ENCODE data around the gene APBA3. TPM values are rescaled to one million over a fixed set of nuclear protein-coding genes. Genes with fewer than 3 reads are reported as not detected.
A peak's percentile ranks its signal among the peaks of the same experiment; 100 is the strongest.
"Not testable (repeated sequence)": the region's sequence is repeated elsewhere in the genome, so short reads cannot be mapped to it uniquely, and the experiment has no call there.

APBA3 gene
- total RNA-seq, 1 donor from 2014 or later = 12.7 TPM

DNA sequence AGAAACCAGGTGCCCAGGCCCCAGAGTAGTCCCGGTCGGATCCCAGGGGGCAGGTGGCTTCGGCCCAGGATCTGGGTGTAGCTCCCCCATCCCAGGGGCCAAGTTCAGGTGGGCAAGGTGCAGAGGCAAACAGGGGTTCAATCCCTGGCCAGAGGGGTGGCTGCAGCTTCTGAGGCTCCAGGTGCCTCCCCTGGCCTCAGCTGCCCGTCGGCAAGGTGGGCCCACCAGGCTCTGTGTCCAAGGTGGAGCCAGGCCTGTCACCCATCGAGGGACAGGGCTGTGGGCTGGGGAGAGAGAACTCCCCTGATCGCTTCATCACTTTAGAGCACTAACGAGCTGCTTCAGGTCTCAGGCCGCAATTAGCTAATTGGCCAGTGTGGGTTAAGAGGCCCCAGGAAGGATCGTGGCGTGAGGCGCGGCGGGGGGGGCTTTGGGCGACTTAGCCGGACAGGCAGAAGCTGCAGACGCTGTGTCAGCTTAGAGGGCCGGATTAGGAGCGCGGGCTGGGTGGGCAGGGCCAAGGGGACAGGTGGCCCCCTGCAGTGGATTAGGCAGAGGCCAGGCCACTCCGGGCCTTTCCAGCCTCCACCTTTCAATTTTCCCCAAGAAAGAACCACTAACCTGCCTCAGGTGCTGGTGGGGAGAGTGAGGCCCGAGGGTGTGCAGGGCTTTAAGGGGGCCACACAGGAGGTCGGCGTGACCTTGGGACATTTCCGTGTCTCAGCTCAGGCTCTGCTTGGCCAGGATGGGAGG lies 13.3 kb upstream of the APBA3 start:
- intact Hi-C loops (cut with DNase I) = no loop called here
- DNase-seq (ENCODE audit: missing footprints) (no peak), ATAC-seq (no peak)

DNA sequence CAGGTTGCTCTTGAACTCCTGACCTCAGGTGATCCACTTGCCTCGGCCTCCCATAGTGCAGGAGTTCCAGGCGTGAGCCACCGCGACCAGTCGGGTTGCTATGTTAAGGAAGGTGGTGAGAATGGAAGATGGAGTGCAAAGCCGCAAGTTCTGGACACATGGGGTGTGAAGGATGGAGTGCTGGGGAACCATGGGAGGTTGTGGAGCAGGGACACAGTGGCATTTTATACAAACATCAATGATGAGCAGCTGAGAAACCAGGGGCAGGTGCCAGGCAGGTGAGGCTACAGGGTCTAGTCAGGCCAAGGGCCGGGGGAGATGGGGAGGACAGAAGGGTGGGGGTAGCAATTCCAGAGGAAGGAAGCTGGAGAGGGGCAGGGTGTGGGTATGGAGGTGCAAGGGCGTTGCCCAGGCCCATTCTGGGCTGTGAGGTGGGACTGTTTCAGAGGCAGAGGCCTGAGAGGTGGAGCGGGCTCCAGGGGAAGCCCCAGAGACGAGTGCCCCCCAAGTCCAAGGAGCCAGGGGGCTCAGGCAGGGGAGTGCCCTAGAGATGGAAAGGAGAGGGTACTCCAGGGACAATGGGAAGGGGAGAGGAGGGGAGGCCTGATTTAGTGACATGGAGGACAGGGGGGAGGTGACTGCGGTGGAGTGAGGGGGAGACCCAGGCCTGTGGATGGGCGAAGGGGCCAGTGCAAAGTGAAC lies 12.5 kb upstream of the APBA3 start:
- no peak for DNase-seq (ENCODE audit: missing footprints)
- no peak for ATAC-seq
- intact Hi-C loops (cut with DNase I) = no loop called here

DNA sequence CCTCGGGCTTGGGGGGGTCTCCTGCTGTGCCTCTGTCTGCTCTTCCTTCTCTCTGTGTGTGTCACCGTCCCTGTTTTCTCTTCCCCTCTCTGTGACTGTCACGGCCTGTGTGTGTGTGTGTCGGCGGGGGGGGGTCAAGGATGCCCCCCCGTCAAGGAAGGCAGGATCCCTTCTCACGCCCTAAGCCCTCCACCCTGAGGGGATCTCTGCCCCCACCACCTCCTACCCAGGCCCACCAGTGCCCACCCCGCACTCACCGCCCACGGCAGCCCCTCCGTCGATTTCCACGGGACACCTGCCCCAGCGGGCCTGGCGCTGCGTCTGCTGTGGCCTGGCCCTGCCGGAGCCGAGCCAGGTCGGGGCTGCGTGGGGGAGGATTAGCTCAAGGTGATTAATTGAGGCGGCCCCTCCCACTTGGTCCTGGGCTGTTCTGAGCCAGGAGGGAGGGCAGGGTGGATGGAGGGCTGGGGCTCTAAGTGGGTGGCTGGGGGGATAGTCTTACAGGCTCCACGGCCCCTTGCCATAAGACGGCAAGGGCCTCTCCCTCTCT lies 10.5 kb upstream of the APBA3 start, which contains the start of gene RAX2:
Gene RAX2 (minus strand): TSS at position 323 of the 550 bp plus-strand sequence. CDS start 486 bp downstream, outside the sequence.
- intact Hi-C loops (cut with DNase I) = no loop called here
- no peak for ATAC-seq
- DNase-seq (ENCODE audit: missing footprints) = no peak

DNA sequence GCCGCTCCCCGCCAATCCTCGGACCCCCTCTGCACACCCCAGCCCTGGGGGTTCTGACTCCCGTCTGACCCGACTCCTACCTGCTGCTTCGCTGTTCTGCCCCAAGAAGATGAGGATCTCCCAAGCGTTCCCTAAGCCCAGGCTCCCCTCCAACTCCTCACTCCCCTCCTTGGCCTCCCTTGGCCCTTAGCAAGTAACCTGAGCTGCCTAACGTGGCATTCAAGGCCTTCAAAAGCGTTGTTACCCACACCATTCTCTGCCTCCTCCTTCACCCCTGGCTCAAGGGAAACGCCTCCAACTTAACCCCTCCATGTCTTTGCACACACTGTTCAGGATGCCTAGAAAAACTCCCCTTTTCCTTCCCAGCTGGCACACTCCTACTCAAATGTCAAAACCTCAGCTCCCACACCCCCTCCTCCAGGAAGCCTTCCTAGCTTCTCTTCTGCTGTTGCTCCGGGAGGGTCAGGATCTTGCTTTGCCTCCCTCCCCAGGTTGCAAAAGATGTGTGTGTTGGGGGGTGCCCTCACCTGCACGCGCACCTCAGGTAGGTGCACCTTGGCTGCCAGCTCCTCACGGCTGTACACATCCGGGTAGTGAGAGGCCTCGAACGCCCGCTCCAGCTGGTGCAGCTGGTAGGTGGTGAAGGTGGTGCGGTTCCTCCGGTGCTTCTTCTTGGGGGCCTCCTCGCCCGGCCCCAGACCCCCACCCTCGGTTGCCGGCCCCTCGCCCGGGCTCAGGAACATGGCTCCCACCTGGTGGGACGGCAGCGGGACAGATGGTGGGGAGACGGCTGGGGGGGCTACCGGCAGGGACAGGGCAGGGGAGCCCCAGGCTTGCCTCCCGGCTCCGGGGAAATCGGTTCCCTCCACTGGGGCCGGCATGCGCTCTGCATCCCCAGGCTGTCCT lies 9.8 kb upstream of the APBA3 start:
- DNase-seq (ENCODE audit: missing footprints) (no peak), ATAC-seq (no peak)
- intact Hi-C loops (cut with DNase I) = no loop called here

DNA sequence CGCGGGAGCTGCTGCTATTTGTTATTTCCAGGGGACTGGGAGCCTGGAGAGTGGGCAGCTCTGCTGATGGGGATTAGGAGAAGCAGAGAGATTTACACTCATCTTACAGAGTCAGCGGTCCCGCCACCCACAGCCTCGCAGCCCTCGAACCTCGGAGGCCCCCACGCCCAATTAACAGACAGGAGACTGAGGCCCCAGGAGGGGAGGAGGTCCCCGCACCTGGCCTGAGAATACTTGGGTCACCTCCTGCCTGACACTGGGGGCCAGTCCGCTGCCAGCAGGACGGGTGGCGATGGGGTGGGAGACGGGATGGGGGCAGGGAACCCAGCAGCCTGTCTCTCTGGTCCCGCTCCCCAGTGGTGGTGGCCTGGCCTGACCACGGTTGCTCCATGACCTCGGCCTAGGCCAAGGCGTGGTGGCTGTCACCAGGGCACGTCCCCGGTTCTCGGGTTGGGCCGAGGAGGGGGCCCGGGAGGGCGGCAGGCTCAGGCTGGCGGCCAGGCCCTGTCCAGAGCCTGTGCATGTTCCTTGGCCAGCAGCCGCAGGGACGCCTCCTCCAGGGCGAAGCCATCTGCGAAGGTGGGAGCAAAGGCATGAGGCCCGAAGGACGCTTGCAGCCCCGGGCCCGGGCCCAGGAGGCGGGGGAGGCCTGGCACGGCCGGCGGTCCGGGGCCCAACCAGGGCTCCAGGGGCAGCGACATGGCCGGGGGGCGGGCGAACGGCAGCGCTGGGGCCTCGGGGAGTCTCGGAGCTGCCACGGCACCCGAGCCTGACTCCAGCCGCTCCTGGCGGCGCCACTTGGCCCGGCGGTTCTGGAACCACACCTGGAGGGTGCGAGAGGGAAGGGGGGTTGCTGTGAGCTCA lies 8.9 kb upstream of the APBA3 start:
- intact Hi-C loops (cut with DNase I) = no loop called here
- no peak for ATAC-seq
- DNase-seq (ENCODE audit: missing footprints) = no peak

DNA sequence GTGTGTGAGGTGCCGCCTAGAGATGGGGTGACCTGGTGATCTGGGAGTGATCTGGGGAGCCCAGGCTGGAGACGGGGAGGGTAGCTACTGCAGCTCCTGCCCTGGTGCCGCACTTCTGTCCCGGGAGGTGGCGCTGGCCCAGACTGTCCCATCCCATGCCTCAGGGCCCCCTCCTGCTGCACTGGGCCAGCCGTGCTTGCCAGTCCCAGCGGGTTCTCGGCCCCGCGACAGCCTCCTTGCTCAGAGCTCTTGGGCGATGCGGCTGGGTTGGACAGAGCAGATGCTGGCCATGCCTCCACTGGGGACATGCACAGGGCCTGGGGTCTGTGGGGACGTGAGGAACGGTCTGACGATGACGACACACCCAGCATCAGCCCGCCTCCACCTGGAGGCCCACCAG lies 8.0 kb upstream of the APBA3 start:
- DNase-seq (ENCODE audit: missing footprints) (no peak), ATAC-seq (no peak)
- intact Hi-C loops (cut with DNase I) = loop anchor here (10.0 kb wide), 1 partner anchor 195 kb away; no protein-coding TSS in a partner anchor

DNA sequence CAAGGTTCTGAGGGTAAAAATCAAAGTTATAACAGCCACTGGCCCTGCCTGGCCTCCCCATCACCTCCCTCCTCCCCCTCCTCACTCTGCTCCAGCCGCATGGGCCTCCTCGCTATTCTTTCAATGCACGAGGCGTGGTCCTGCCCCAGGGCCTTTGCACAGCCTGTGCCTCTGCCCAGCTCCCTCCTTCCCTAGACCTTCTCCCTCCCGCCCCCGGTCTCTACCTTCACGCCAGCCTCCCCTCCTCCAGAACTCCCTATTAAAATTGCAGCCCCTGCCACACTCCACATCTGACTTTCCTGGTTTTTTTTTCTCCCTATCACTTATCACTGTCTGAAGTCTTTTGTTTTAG lies 7.2 kb upstream of the APBA3 start:
- ATAC-seq (no peak), DNase-seq (ENCODE audit: missing footprints) (no peak)
- intact Hi-C loops (cut with DNase I) = loop anchor here (10.0 kb wide), 1 partner anchor 196 kb away; no protein-coding TSS in a partner anchor

DNA sequence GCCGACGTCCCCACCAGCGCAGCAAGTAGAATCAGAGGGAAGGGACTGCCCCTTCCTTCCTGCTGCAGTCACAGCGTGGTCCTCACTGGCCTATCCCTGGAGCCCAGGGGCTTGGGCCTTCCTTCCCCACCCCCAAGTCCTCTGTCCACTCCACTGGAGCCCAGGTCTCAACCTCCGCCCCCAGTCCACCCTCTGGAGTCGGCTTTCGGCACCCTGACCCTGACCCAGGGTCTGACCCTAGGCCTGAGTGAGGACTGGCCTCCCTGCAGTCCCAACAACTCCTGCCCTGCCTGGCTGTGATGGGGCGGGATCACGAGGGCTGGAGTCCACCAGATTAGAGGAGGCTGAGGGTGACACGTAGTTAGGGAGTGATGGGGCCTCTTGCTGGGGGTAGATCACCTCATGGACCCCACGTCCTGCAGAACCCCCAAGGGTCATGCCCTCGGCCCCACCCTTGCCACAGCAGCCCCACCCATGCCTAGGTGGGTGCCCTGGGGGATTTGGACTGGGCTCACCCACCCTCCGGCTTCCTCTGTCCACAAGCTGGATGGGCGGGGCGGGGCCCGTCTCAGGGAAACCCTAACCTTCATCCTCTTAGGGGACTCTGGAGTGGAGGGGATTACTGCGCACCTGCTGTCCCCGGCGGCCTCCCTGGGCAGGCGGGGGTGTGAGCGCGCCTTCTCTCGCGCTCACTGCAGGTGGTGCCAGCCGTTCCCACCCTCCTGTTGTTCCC lies 6.7 kb upstream of the APBA3 start:
- ATAC-seq (no peak), DNase-seq (ENCODE audit: missing footprints) (peak; percentile 53)
- intact Hi-C loops (cut with DNase I) = loop anchor here (10.0 kb wide), 1 partner anchor 197 kb away; no protein-coding TSS in a partner anchor

DNA sequence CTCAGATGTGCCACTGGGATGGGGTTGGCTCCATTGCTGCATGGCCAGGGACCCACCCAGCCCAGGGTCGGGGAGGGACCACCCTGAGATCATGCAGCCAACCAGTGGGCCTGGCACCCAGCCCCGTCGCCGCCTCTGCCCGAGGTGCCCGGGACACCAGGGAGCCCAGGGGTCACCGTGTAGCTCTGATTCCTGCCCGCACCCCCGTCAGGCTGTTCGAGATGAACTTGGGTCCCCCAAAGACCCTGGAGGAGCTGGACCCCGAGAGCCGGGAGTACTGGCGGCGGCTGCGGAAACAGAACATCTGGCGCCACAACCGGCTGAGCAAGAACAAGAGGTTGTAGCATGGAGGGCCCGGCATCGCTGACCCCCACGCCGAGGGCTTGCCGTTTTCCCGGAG lies 5.6 kb upstream of the APBA3 start:
- DNase-seq (ENCODE audit: missing footprints) (peak; percentile 60), ATAC-seq (no peak)
- intact Hi-C loops (cut with DNase I) = loop anchor here (10.0 kb wide), 1 partner anchor 198 kb away; no protein-coding TSS in a partner anchor

DNA sequence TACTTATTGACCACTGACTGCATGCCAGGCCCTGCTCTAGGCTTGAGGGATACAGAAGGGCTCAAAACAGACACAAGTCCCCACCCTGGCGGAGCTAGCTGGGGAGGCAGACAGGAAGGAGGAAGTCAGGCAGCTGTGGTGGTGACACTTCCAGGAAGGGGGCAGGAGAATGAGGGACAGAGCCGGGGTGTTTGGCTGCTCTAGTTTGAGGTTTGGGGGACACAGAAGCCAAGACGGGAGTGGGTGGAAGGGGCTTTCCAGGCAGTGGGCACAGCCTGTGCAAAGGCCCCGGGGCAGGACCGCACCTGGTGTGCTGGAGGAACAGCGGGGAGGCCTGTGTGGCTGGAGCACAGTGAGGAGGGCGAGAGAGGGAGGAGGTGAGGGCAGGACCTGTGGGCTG lies 5.0 kb upstream of the APBA3 start:
- ATAC-seq (no peak), DNase-seq (ENCODE audit: missing footprints) (peak; percentile 22)
- intact Hi-C loops (cut with DNase I) = loop anchor here (10.0 kb wide), 1 partner anchor 198 kb away; no protein-coding TSS in a partner anchor

DNA sequence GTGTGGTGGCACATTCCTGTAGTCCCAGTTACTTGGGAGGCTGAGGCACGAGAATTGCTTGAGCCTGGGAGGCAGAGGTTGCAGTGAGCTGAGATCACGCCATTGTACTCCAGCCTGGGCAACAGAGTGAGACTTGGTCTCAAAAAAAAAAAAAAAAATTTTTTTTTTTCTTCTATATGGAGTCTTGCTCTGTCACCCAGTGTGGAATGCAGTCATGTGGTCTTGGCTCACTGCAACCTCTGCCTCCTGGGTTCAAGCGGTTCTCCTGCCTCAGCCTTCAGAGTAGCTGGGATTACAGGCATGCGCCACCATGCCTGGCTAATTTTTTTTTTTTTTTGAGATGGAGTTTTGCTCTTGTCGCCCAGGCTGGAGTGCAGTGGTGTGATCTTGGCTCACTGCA lies 4.3 kb upstream of the APBA3 start:
- ATAC-seq; DNase-seq (ENCODE audit: missing footprints): not testable (repeated sequence)
- intact Hi-C loops (cut with DNase I) = loop anchor here (10.0 kb wide), 1 partner anchor 199 kb away; no protein-coding TSS in a partner anchor

DNA sequence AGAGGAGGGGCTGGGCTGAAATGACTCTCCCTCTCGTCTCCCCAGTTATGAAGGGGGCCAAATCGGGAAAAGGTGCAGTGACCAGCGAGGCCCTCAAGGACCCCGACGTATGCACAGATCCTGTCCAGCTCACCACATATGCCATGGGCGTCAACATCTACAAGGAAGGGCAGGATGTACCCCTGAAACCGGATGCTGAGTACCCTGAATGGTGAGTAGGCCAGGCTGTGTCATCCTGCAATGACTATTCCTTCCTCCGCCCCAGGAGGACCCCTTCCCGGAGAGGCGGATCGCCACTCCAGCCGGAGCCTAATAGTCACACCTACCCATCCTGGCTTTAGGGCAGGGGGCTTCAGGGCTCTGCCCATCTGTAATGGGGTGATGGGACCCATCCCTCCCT lies 3.6 kb upstream of the APBA3 start:
- ATAC-seq = no peak
- intact Hi-C loops (cut with DNase I) = loop anchor here (10.0 kb wide), 1 partner anchor 200 kb away; no protein-coding TSS in a partner anchor
- no peak for DNase-seq (ENCODE audit: missing footprints)

DNA sequence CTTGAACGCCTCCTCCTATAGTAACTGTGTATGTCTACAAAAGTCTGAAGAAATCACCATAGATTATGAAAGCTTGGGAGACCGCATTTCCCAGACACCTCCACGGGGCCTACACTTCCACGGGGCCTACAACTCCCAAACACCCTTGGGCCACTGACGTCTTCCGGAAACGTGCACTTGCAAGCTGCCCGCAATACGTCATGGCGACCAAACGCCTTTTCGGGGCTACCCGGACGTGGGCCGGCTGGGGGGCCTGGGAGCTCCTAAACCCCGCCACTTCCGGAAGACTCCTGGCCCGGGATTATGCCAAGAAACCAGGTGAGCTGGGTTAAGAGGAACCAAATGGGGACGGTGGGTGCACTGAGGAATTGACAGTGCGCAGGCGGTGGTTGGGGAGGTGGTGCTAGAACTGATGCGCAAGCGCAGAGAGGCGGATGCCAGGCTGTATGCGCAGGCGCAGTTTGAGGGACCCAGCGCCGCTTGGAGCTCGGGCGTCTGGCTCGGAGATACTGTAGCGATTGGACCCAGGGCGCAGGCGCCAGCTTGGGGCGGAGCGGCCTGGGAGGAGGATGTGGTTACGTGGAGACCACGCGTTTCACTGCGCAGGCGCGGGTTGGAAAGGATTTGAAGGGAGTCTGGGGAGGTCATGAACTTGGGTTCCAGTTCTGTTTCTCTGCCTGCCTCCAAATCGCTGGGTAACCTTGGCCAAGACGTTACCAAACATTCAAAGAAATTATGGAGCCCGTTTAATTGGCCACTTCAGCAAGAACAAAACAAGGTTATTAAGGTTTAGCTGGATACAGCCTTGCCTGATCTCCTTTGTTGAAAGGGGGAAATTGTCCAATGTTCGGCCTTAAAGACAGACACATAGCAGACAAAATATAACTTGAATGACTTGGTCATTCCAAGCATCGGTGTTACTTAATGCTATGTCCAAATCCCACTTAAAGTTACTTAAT lies 1.3 kb upstream of the APBA3 start, which contains the start of gene MRPL54:
Gene MRPL54 (plus strand): TSS at position 182 of the 959 bp plus-strand sequence. CDS start 19 bp downstream, at position 201.
- ATAC-seq (peak; percentile 97), DNase-seq (ENCODE audit: missing footprints) (peak; percentile 100)
- intact Hi-C loops (cut with DNase I) = loop anchor here (5.0 to 10.0 kb wide), 3 partner anchors 60 to 225 kb away; partner anchors contain the start of gene EEF2

DNA sequence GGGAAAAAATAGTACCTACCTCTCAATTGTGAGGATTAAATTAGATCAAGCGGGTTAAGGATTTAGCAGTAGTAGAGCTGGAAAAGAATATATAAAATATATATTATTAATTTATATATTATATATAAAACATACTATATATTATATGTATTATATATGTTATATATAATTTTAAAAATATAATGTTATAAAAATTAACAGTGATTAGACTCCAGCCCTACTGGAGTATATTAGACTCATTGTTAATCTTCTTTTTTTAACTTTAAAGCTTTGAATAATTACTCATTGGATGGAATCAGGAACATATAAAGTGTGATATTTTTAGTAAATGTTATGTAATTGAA lies 610 bp upstream of the APBA3 start:
- DNase-seq (ENCODE audit: missing footprints) (no peak), ATAC-seq (no peak)
- intact Hi-C loops (cut with DNase I) = loop anchor here (5.0 to 10.0 kb wide), 3 partner anchors 60 to 225 kb away; partner anchors contain the start of gene EEF2

DNA sequence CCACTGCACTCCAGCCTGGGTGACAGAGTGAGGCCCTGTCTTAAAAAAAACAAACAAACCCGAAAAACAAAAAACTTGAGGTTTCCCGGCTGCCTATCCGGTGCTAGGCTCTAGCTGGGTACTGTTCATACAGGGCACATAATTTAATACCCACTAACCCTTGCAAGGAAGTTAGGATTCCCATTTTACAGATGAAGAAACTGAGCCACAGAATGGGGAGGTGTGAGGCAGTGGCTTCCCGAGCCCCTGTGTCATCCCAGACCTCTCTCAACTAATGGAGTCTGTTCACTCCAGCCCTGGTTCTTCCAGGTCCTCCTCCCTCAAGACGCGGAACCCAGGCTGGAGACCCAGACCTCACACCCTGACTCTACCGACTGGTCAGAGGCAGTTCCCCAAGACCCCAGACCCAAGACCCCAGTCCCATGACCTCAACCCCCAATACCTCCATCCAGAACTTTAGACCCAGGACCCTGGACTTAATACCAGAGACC lies 576 bp downstream of the APBA3 start:
- ATAC-seq (no peak), DNase-seq (ENCODE audit: missing footprints) (no peak)
- intact Hi-C loops (cut with DNase I) = loop anchor here (5.0 to 10.0 kb wide), 3 partner anchors 61 to 226 kb away; partner anchors contain the start of gene EEF2
